Measurements from ENCODE around the gene AFF3.

The AFF3 gene

GRCh38 chr2:100182494-100183361, 40.3 kb upstream of the AFF3 start:
- TF ChIP-seq, protein P1, sequence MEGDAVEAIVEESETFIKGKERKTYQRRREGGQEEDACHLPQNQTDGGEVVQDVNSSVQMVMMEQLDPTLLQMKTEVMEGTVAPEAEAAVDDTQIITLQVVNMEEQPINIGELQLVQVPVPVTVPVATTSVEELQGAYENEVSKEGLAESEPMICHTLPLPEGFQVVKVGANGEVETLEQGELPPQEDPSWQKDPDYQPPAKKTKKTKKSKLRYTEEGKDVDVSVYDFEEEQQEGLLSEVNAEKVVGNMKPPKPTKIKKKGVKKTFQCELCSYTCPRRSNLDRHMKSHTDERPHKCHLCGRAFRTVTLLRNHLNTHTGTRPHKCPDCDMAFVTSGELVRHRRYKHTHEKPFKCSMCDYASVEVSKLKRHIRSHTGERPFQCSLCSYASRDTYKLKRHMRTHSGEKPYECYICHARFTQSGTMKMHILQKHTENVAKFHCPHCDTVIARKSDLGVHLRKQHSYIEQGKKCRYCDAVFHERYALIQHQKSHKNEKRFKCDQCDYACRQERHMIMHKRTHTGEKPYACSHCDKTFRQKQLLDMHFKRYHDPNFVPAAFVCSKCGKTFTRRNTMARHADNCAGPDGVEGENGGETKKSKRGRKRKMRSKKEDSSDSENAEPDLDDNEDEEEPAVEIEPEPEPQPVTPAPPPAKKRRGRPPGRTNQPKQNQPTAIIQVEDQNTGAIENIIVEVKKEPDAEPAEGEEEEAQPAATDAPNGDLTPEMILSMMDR (IDR thresholded peaks at IDR 0.05), result no peak

DNA sequence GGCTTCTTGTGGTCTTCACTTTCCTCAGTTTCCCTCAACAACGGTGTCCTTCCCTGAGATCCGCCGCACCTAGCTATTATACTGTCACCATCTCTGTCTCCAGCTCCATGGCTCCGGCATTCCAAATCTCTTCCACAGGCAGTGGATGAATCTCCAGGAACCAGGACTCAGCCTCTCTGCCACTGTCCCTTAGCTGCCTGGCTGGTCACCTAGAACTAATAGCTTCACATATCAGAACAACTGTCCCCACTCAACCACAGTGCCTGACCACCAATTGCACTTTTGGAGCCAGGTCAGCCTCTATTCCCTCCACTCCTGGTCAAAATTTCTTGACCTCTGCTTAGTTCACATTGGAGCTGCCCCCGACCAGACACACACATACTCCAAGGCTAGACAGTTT, 38.1 kb upstream of the AFF3 start:
- TF ChIP-seq, protein P1 (IDR thresholded peaks at IDR 0.05), result no peak

- TF ChIP-seq, protein P1 (IDR thresholded peaks at IDR 0.05), result no peak
Observed at GRCh38 chr2:100179806-100180205, 37.4 kb upstream of the AFF3 start.

DNA sequence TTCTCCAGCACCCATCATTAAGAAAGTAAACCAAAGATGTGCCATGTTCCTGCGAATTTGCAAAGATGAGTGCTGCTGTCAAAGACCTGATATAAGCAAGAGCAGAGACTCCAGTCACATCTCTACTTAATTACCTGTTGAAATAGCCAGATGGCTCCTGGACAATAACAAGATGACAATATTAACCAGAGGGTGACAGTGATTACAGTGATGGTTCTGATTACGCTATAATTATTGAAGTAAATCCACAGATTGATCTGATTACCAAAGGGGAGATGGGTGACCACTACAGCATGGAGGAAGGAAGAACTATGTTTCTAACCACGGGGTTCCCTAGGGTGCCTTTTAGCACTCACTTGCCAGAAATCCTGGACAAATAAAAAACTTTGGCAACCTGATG, 36.5 kb upstream of the AFF3 start:
- TF ChIP-seq, protein P1 (IDR thresholded peaks at IDR 0.05), result no peak

DNA sequence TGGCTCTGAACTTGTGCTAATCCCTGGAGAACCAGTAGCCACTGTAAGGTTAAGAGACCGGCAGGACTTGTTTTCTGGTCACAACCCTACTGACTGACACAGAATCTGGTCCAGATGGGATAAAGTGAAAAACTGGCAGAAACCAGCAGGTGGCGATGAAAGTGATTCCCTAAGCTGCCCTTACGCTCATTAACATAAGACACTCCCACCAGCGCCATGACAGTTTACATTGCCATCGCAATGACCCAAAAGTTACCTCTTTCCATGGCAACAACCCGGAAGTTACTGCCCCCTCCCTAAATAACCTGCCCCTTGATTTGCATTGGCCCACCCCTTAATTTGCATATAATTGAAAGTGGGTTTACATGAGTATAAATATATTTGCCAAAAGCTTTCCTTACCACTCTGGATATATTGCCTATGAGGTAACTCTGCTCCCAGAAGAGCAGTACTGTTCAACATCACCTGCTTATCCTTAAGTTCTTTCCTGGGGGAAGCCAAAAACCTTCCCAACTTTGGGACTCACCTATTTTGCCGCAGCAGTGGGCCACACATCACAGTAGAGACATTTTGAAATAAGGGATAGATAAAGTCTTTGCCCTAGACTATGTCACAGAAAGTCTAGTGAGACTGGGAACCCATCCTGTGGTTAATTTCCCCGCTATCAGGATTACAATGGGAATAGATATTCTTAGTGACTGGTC, 35.8 kb upstream of the AFF3 start:
- TF ChIP-seq, protein P1 (IDR thresholded peaks at IDR 0.05), result peak; percentile 61

- TF ChIP-seq, protein P1 (IDR thresholded peaks at IDR 0.05), result no peak
Observed at GRCh38 chr2:100176925-100177324, 34.5 kb upstream of the AFF3 start.

GRCh38 chr2:100174026-100174431, 31.6 kb upstream of the AFF3 start:
- TF ChIP-seq, protein P1 (IDR thresholded peaks at IDR 0.05), result no peak

All from LNCAP (cell line).